Gastrocnemius medialis (tissue), 4 donors: ENCODE results near the gene ZNF791.

ENCODE experiments used
- POLR2A ChIP-seq, 2 donors: fragments of 450-650 bp; IDR thresholded peaks; one replicate each; pipeline ENCODE4 v1.6.1; 2017; ENCODE audit warnings: antibody characterized with exemption in 2 of 2, mild to moderate bottlenecking in 2 of 2, moderate library complexity in 2 of 2
- TF ChIP-seq, protein P1 (sequence below), 5 experiments: fragments of 450-650 bp in 3 of 5; fragments of 200-600 bp in 2 of 5; sonication (generic) in 2 of 5; IDR thresholded peaks in 4 of 5; conservative IDR thresholded peaks in 1 of 5; 1 replicate in 4 of 5; 2 replicates in 1 of 5; pipeline ENCODE4 v1.5.1; 2016 to 2019; ENCODE audit warnings: antibody characterized with exemption in 5 of 5, mild to moderate bottlenecking in 3 of 5, moderate library complexity in 3 of 5

DNA sequence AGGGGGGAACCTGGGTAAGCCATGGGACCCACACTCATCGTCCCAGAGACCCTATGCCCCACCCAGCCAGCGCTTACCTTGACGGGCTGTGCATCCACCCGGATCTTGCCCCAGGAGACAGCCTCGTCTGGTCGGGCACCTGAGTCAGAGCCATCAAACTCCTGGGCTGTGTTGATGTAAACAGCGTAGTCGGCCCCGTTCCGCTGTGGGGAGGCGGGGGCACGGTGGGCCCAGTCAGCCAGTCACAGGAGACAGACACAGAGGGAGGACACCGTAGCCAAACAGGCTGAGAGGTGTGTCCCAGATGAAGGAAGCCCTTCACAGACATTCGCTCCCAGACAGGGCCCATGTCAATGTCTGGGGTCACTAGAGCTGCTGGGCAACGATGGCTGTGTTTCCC, 65.2 kb downstream of the ZNF791 start:
- TF ChIP-seq, protein P1, sequence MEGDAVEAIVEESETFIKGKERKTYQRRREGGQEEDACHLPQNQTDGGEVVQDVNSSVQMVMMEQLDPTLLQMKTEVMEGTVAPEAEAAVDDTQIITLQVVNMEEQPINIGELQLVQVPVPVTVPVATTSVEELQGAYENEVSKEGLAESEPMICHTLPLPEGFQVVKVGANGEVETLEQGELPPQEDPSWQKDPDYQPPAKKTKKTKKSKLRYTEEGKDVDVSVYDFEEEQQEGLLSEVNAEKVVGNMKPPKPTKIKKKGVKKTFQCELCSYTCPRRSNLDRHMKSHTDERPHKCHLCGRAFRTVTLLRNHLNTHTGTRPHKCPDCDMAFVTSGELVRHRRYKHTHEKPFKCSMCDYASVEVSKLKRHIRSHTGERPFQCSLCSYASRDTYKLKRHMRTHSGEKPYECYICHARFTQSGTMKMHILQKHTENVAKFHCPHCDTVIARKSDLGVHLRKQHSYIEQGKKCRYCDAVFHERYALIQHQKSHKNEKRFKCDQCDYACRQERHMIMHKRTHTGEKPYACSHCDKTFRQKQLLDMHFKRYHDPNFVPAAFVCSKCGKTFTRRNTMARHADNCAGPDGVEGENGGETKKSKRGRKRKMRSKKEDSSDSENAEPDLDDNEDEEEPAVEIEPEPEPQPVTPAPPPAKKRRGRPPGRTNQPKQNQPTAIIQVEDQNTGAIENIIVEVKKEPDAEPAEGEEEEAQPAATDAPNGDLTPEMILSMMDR (IDR thresholded peaks at IDR 0.05 in 4 of 5, conservative IDR thresholded peaks at IDR 0.05 in 1 of 5), result no peak
- no peak for TF ChIP-seq POLR2A (IDR thresholded peaks at IDR 0.05)
